Neural crest cell (in vitro differentiated cells): ENCODE measurements around the gene FLNA. TPM values are rescaled to one million over a fixed set of nuclear protein-coding genes. Genes with fewer than 3 reads are reported as not detected.
"Not testable (repeated sequence)": the region's sequence is repeated elsewhere in the genome, so short reads cannot be mapped to it uniquely, and the experiment has no call there.

Source experiments
- DNase-seq: peaks from one replicate; pipeline ENCODE4 v3.0.0; 2021; ENCODE audit warnings: low read depth, mixed read lengths, low spot score
- H3K27ac Mint-ChIP-seq: one replicate; pipeline ENCODE4 v1.8.0; 2021; ENCODE audit warnings: mild to moderate bottlenecking, mixed read lengths; ENCODE audit not compliant: unreplicated experiment
- H3K27me3 Mint-ChIP-seq: 2 replicates; pipeline ENCODE4 v1.8.0; 2021; ENCODE audit warnings: low read depth, mild to moderate bottlenecking, mixed read lengths
- H3K36me3 Mint-ChIP-seq: 2 replicates; pipeline ENCODE4 v1.8.0; 2021; ENCODE audit warnings: low read depth, mild to moderate bottlenecking, mixed read lengths
- H3K4me1 Mint-ChIP-seq: 2 replicates; pipeline ENCODE4 v1.8.0; 2021; ENCODE audit warnings: mixed read lengths
- H3K4me3 Mint-ChIP-seq: one replicate; pipeline ENCODE4 v1.8.0; 2021; ENCODE audit warnings: mild to moderate bottlenecking, mixed read lengths
- H3K9me3 Mint-ChIP-seq: 2 replicates; pipeline ENCODE4 v1.8.0; 2021; ENCODE audit warnings: mixed read lengths
- total RNA-seq: library from RNA; stranded (reverse); gene quantifications from 2 replicates; pipeline ENCODE4 v1.2.1, GENCODE V29; 2021
- TF ChIP-seq, protein P1 (sequence below): fragments of 200-600 bp; sonication (generic); conservative IDR thresholded peaks from 2 replicates; pipeline ENCODE4 v1.5.0; 2021; ENCODE audit warnings: antibody characterized with exemption, mild to moderate bottlenecking

FLNA gene
- total RNA-seq, 1 donor from 2014 or later, result 809 TPM

DNA sequence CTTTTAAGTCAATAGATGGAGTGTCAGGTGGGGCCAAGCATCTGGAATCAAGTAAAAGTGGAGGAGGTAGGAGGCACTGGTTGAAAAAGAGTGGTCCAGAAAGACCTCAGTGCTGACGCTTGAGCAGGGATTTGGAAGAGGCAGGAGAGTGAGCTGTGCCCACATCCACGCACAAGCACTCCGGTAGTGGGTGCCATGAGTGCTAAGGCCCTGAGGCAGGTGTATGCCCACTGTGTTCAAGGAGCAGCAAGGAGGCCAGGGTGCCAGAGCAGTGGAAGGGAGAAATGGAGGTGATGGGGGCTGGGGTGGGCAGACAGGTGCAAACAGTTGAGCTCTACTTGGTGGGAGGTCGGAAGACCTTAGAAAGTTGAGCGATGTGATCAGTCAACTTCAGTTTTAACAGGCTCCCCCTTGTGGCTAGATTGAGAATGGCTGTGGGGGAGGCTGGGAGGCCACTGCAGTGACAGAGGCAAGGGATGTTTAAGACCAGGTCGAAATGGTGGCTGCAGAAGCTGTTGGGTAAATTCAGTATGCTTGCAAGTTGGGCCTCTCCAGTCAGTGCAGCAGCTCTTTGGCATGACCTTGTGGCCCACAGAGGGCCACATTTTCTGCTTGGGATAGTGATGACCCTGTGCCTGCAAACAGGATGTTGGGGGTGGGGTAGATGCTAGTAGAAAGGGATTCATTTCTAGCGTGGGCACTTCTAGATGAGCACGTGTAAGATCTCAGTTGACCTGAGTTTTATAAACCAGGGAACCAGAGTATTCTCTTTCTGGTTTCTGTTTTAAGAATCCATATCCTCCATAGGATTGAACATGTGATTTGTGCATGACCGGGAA is 66.1 kb downstream of the FLNA start:
- no peak overlapping the region for H3K27ac Mint-ChIP-seq
- no peak overlapping the region for H3K4me3 Mint-ChIP-seq
- no peaks in the 10 kb centered on the region for H3K36me3 Mint-ChIP-seq
- peaks cover 43% of the 10 kb centered on the region for H3K4me1 Mint-ChIP-seq
- DNase-seq, result peak; percentile 75
- no peaks in the 10 kb centered on the region for H3K9me3 Mint-ChIP-seq
- H3K27me3 Mint-ChIP-seq, result no peaks in the 10 kb centered on the region
- TF ChIP-seq, protein P1, sequence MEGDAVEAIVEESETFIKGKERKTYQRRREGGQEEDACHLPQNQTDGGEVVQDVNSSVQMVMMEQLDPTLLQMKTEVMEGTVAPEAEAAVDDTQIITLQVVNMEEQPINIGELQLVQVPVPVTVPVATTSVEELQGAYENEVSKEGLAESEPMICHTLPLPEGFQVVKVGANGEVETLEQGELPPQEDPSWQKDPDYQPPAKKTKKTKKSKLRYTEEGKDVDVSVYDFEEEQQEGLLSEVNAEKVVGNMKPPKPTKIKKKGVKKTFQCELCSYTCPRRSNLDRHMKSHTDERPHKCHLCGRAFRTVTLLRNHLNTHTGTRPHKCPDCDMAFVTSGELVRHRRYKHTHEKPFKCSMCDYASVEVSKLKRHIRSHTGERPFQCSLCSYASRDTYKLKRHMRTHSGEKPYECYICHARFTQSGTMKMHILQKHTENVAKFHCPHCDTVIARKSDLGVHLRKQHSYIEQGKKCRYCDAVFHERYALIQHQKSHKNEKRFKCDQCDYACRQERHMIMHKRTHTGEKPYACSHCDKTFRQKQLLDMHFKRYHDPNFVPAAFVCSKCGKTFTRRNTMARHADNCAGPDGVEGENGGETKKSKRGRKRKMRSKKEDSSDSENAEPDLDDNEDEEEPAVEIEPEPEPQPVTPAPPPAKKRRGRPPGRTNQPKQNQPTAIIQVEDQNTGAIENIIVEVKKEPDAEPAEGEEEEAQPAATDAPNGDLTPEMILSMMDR, result peak; percentile 71

DNA sequence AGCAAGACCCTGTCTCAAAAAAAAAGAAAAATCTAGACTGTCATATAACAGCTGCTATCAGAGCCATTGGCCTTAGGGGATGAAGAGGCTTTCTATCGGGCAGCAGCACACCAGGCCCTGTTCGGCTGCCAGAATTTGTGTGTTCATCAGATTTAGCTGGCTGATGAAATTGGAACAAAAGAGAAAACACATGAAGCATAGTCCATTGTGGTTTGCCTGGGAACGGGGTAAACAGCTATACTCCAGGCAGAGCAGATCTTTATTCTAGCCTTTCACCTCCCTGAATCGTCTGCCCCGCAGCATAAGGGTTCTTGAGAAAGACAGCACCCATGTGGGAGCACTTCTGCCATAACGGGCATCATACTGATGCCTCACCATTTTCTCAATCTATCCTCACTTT is 67.2 kb downstream of the FLNA start:
- Mint-ChIP-seq H3K36me3 (no peaks in the 10 kb centered on the region), H3K27ac (no peak overlapping the region), H3K4me1 (peaks cover 34% of the 10 kb centered on the region), H3K27me3 (no peaks in the 10 kb centered on the region), H3K4me3 (no peak overlapping the region), H3K9me3 (no peaks in the 10 kb centered on the region)
- DNase-seq, result no peak
- TF ChIP-seq, protein P1, result no peak

DNA sequence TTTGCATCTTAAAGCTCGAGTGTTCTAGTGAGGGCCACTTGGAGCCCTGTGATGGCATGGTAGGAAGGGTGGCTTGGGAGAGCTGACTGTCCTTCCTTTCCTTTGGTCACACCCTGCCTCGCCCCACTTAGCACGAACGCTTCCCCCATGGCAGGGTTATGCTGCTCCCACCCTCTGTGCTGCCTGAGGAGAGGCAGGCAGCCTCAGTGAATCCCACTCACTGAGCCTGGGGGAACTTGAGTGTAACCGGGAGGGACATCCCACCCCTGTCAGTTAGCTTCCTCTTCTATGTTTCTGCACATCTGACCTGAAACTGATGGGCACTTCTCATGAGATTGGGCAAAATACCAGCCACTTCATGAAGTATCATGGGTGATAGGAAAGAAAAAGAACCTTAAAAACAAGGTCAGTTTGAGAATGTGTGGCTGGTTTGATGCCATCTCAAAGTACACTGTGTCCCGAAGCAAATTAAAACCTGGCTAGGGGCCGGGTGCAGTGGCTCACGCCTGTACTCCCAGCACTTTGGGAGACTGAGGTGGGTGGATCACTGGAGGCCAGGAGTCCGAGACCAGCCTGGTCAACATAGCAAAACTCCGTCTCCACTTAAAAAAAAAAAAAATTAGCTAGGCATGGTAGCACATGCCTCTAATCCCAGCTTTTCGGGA is 68.8 kb downstream of the FLNA start:
- Mint-ChIP-seq H3K9me3 (no peaks in the 10 kb centered on the region), H3K4me1 (peaks cover 34% of the 10 kb centered on the region), H3K27ac (peak overlapping the region; percentile 84), H3K36me3 (no peaks in the 10 kb centered on the region), H3K4me3 (no peak overlapping the region), H3K27me3 (no peaks in the 10 kb centered on the region)
- TF ChIP-seq, protein P1, result no peak
- no peak for DNase-seq

DNA sequence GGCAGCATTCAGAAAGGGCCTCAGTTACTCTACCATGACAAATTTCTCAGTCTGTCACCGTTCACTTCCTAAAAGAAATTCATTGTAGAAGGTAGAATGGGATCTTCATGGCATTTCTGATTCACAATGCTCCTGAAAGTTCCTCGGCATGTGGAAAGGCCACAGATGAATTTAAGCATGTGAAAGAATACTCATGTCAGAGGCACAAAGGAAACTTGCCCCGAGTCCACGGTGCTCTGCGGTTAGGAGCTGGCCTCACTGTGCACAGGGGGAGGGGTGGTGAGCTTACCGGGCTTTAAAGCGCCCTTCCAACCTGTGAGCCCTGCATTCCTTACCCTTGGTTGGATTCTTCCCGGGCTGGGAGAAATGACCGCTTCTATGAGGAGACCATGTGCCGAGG is 69.6 kb downstream of the FLNA start:
- Mint-ChIP-seq H3K9me3 (peaks cover 2% of the 10 kb centered on the region), H3K36me3 (peaks cover 2% of the 10 kb centered on the region), H3K27me3 (no peaks in the 10 kb centered on the region), H3K27ac (peak overlapping the region; percentile 84), H3K4me1 (peaks cover 34% of the 10 kb centered on the region), H3K4me3 (no peak overlapping the region)
- no peak for DNase-seq
- TF ChIP-seq, protein P1, result no peak

DNA sequence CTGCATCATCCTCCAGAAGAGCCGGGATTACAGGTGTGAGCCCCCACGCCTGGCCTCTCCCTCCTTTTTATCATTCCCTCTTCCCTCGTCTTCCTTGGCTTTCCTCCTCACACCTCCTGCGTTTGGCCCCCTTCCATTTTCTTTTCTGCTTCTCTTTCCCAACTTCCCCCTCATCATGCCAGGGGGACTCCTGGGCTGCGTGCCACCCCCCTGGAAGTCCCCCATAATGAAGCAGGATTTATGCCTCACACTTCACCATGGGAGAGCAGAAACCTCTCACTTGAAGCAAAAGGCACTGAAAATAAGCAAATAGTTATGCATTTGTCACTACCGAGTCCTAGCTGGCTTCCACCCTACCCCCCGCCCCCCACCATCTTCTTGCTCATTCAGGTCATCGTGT is 71.0 kb downstream of the FLNA start:
- TF ChIP-seq, protein P1, result no peak
- Mint-ChIP-seq H3K4me1 (peaks cover 33% of the 10 kb centered on the region), H3K36me3 (peaks cover 4% of the 10 kb centered on the region), H3K27me3 (no peaks in the 10 kb centered on the region), H3K27ac (no peak overlapping the region), H3K9me3 (peaks cover 6% of the 10 kb centered on the region), H3K4me3 (no peak overlapping the region)
- no peak for DNase-seq

DNA sequence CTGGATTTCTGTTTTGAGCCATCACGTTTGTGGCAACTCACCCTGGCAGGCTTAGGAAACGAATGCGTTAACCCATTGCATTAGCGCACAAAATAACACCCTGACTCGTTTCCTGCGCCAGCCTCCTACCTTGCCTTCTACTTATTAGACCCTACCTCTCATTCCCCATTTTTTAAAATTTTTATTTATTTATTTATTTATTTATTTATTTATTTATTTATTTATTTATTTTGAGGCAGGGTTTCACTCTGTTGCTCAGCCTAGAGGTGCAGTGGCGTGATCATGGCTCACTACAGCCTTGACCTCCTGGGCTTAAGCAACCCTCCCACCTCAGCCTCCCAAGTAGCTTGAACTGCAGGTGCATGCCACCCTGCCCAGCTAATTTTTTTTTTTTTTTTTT is 71.4 kb downstream of the FLNA start:
- H3K4me3 Mint-ChIP-seq, DNase-seq, H3K27ac Mint-ChIP-seq, H3K27me3 Mint-ChIP-seq, H3K36me3 Mint-ChIP-seq, H3K9me3 Mint-ChIP-seq: not testable (repeated sequence)
- H3K4me1 Mint-ChIP-seq, result peaks cover 28% of the 10 kb centered on the region
